Skeletal muscle tissue (tissue), 4 donors: ENCODE results near the gene RGP1. TPM values are rescaled to one million over a fixed set of nuclear protein-coding genes. Genes with fewer than 3 reads are reported as not detected.

Experiments used
- H3K27ac ChIP-seq: one replicate; pipeline ENCODE4 v1.7.0; 2013; ENCODE audit warnings: mild to moderate bottlenecking, low read depth, low read length, inconsistent platforms
- H3K27me3 ChIP-seq, 3 donors: one replicate each; pipeline ENCODE4 v1.7.0; 2013; ENCODE audit warnings: low read length in 3 of 3; ENCODE audit not compliant: control insufficient read depth in 3 of 3, insufficient read depth in 3 of 3
- H3K36me3 ChIP-seq, 3 donors: one replicate each; pipeline ENCODE4 v1.7.0; 2013; ENCODE audit warnings: low read length in 3 of 3; ENCODE audit not compliant: control insufficient read depth in 3 of 3, insufficient read depth in 3 of 3
- H3K4me1 ChIP-seq, 3 donors: one replicate each; pipeline ENCODE4 v1.7.0; 2013; ENCODE audit warnings: low read length in 3 of 3, mild to moderate bottlenecking in 3 of 3; ENCODE audit not compliant: control insufficient read depth in 3 of 3, insufficient read depth in 3 of 3
- H3K4me3 ChIP-seq, 3 donors: one replicate each; pipeline ENCODE4 v1.7.0; 2013; ENCODE audit warnings: low read length in 3 of 3
- H3K9ac ChIP-seq, 3 donors: one replicate each; pipeline ENCODE4 v1.7.0; 2013; ENCODE audit warnings: low read length in 3 of 3, mild to moderate bottlenecking in 3 of 3, moderate library complexity in 2 of 3, low read depth in 1 of 3
- H3K9me3 ChIP-seq, 3 donors: one replicate each; pipeline ENCODE4 v1.7.0; 2013; ENCODE audit warnings: low read length in 3 of 3; ENCODE audit not compliant: control insufficient read depth in 3 of 3
- total RNA-seq: library from RNA; depleted of rRNA; stranded (reverse); fragments of >200 nt; gene quantifications from one replicate; pipeline ENCODE4 v1.2.3, GENCODE V29; 2014
- donor health status: Osteomylitis.

The RGP1 gene
- total RNA-seq, 1 donor from 2014 or later: 7.8 TPM

DNA sequence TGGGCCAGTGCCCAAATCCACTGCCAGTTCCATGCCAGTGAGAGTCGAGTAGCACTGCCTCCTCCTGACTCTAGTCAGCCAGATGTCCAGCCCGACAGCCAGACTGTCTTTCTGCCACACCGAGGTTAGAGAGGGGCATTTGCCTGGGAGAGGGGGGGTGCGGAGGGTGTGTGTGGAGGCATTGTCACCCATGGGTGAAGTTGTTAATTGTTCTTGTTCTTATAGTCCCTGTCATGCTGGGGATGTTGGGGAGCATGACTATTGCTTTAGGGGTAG lies 1.1 kb downstream of the RGP1 start:
- peak overlapping the region; percentile 84 to 91 (median 87) for H3K4me3 ChIP-seq
- H3K27ac ChIP-seq: peak overlapping the region; percentile 92
- peaks cover 49 to 54% (median 53%) of the 10 kb centered on the region in 3 donors for H3K36me3 ChIP-seq
- H3K9me3 ChIP-seq: no peaks in the 10 kb centered on the region
- H3K9ac ChIP-seq: peak overlapping the region; percentile 96 to 97 (median 96)
- H3K27me3 ChIP-seq: no peaks in the 10 kb centered on the region
- peaks cover 41 to 49% (median 46%) of the 10 kb centered on the region in 3 donors for H3K4me1 ChIP-seq

DNA sequence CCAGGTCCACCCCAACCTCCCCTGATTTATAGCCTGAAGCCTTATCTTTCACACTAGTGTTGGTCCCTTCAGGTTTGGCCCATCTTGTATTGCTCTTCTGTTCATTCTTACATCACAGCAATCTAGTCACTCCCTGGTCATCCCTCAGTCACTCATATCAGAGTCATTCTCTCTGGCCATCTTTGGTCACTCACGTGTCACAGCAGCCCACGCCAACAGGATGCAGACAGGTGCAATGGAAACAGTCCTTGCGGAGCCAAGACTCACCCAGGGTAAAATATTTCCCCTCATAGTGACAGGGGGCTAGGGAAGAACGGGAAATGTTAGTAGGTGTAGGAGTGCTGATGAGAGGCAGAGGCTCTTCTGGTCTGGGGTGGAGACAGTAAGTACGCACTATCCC lies 4.4 kb downstream of the RGP1 start:
- H3K4me1 ChIP-seq: peaks cover 28 to 38% (median 36%) of the 10 kb centered on the region in 3 donors
- H3K4me3 ChIP-seq: no peak overlapping the region
- H3K27me3 ChIP-seq: no peaks in the 10 kb centered on the region
- no peaks in the 10 kb centered on the region for H3K9me3 ChIP-seq
- no peak overlapping the region for H3K27ac ChIP-seq
- peaks cover 47 to 54% (median 52%) of the 10 kb centered on the region in 3 donors for H3K36me3 ChIP-seq
- no peak overlapping the region for H3K9ac ChIP-seq

DNA sequence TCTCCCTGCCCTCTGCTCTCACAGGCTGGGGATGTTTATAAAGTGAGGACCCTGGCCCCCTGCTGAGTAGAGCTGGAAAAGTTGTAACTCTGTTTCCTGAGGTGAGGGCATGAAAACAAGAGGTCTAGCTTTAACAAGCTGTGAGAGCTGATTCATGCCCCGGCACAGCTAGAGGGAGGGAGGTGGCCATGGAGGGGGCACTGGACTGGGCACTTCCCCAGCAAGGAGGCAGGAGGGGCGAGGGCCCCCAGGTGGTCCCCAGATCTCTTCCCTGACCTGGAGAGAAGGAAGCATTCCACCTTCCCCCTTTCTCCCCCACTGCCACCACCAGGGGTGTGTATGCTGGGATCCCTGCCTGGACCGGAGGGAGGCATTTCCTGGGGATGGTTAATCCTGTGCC lies 5.2 kb downstream of the RGP1 start, which contains the start of gene MSMP:
MSMP (minus strand) TSS at position 13 of the 400 bp plus-strand sequence. CDS start 147 bp downstream, outside the sequence.
- no peak within 1 kb of the TSS for H3K27ac ChIP-seq
- peaks cover 46 to 54% (median 52%) of the 10 kb centered on the region in 3 donors for H3K36me3 ChIP-seq
- no peak within 1 kb of the TSS for H3K4me3 ChIP-seq
- no peaks in the 10 kb centered on the region for H3K27me3 ChIP-seq
- H3K9me3 ChIP-seq: no peaks in the 10 kb centered on the region
- no peak within 1 kb of the TSS for H3K9ac ChIP-seq
- H3K4me1 ChIP-seq: peaks cover 34 to 38% (median 35%) of the 10 kb centered on the region in 3 donors

DNA sequence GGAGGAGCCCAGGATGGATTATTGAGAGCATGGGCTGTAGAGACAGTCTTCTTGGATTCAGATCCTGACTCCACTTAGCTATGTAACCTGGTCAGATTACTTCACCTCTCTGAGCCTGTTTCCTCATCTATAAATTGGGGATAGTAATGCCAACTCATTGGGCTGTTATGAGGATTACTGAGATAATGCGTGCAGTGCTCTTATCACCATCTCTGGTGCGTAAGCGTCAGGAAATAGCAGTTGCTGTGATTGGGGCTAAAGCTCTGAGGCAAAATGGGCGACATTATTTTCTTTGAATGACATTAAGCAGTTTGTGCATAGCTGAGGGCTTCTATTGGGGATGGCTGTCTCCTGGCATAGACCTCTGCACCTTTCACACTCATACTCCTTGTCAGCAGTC lies 6.0 kb downstream of the RGP1 start:
- peaks cover 27 to 32% (median 27%) of the 10 kb centered on the region in 3 donors for H3K4me1 ChIP-seq
- H3K27me3 ChIP-seq: no peaks in the 10 kb centered on the region
- H3K4me3 ChIP-seq: no peak overlapping the region
- H3K9ac ChIP-seq: no peak overlapping the region
- H3K27ac ChIP-seq: no peak overlapping the region
- no peaks in the 10 kb centered on the region for H3K9me3 ChIP-seq
- peaks cover 46 to 54% (median 51%) of the 10 kb centered on the region in 3 donors for H3K36me3 ChIP-seq

DNA sequence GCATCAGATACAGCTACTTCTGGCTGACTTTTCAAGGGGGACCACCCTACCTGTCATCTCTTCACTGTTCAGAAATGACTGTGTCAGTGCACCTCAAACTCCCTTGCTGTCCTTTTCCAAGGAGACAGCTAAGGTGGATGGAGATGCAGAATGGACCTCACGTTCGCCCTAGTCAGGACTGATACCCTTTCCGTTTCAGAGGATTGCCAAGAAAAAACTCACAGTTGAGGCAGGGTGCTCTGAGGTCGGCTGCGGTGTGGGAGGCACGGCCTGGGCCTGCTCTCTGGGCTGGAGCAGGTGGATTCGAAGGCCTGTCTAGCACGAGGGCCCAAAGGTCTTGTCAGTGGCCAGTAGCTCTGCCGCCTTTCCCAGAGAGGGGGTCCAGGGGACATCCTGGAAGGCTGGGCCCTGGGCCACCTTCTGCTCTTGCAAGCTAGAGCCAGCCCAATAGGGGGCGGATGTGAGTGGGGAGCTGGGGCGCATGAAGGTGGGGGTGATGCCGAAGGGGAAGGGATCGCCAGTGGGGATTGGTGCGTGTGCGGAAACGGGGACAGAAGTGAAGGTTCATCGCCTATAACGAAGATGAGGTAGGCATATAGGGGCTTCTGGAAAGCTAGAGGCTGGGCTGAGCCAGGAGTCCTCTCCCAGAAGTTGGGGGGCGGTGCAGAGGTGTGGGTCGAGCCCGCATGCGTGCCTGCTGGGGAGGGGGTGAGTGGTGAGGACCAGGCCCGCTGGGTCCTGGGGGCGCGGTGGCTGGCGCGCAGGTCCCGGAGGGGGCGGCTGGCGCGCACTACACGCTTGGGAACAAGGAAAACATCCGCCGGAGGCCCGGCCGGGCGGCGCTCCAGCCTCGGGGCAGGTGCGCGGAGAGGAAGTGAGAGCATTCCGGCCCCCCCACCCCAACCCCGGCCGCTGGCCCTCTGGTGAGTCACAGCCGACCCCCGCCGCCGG lies 7.5 kb downstream of the RGP1 start:
- Histone ChIP-seq H3K9me3 (no peaks in the 10 kb centered on the region), H3K9ac (peak overlapping the region; percentile 82 to 92 (median 85)), H3K27ac (peak overlapping the region; percentile 88), H3K27me3 (no peaks in the 10 kb centered on the region), H3K36me3 (peaks cover 35 to 43% (median 38%) of the 10 kb centered on the region in 3 donors), H3K4me3 (peak overlapping the region; percentile 68 to 80 (median 71)), H3K4me1 (peaks cover 17 to 22% (median 20%) of the 10 kb centered on the region in 3 donors)

DNA sequence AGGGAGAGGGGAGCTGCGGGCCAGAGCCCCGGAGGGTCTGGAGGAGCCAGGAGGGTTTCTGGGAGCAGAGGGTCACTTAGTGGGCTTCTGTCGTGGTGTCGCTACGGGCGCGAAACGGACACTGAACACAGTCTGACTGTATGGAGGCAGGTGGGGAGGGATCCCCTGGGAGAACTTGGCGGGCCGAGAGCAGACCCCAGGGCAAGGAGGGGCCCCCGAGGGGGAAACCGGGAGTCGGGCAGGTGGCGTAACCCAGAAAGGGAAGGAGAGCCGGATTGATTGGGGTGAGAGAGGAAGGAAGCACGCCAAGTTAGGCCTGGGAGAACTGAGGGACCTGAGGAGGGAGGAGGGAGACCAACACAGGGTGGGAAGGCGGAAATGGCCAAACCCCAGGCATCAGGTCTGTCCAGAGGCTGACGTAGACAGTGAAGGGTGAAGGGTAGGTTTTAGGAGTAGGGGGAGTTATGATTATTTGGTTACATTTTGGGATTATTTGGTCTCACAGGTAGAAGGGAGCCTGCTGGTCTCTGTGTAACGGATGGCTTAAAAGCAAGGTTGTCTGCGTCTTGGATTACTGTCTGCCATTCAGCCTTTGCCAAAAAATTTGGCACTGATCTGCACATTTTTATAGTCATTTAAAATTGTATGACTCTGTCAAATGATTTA lies 8.3 kb downstream of the RGP1 start:
- no peaks in the 10 kb centered on the region for H3K9me3 ChIP-seq
- H3K27ac ChIP-seq: peak overlapping the region; percentile 88
- H3K27me3 ChIP-seq: no peaks in the 10 kb centered on the region
- peaks cover 27 to 35% (median 30%) of the 10 kb centered on the region in 3 donors for H3K36me3 ChIP-seq
- peak overlapping the region; percentile 82 to 92 (median 85) for H3K9ac ChIP-seq
- peaks cover 17 to 22% (median 20%) of the 10 kb centered on the region in 3 donors for H3K4me1 ChIP-seq
- H3K4me3 ChIP-seq: peak overlapping the region; percentile 68 to 80 (median 70)

DNA sequence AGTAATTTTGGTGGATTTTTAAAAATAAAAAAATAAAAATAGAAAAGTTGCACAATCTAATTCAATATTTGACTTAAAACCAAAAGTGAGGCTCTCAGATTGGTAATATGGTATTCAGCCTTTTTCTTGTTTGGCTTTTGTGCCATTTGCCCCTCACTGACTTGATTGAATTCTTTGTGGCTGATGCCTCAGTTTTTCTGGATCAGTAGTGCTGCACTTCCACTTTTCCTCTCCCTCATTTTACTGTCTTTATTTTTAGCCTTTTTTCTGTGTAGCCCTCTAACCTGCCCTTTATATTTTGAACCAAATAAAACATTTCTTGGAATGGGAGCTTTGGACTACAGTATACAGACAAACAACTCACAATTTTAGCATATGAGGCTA lies 8.8 kb downstream of the RGP1 start:
- no peaks in the 10 kb centered on the region for H3K9me3 ChIP-seq
- H3K36me3 ChIP-seq: peaks cover 22 to 30% (median 25%) of the 10 kb centered on the region in 3 donors
- H3K4me3 ChIP-seq: no peak overlapping the region
- H3K27me3 ChIP-seq: no peaks in the 10 kb centered on the region
- no peak overlapping the region for H3K9ac ChIP-seq
- peak overlapping the region; percentile 88 for H3K27ac ChIP-seq
- peaks cover 17 to 22% (median 20%) of the 10 kb centered on the region in 3 donors for H3K4me1 ChIP-seq

DNA sequence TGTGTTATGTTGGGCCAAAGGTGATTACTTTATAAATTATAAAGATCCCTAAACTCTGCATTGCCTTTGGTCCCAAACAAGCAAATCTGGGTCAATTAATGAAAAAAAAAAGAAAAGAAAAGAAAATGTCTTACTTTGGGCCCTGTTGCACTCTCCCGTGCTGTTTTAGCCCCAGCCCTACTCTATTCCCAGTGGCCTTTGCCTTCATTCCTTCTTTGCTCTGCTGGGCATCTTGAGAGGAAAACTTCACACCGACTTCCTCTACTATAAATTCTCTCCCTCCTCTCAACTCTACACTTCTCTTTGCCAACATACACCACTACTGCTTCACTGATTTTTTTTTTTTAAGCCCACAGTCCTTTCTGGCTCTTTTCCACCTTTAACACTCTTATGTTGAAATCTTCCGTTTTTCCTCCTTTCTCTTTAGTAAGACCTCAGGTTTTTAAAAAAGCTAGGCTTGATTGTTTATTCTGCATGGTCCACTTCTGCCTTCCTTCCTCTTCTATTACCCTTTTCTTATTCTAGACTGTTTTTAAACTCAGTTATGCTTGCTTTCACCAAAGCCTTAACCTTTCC lies 9.5 kb downstream of the RGP1 start:
- peaks cover 17 to 22% (median 20%) of the 10 kb centered on the region in 3 donors for H3K4me1 ChIP-seq
- H3K36me3 ChIP-seq: peaks cover 16 to 23% (median 18%) of the 10 kb centered on the region in 3 donors
- no peak overlapping the region for H3K4me3 ChIP-seq
- H3K9me3 ChIP-seq: no peaks in the 10 kb centered on the region
- no peak overlapping the region for H3K9ac ChIP-seq
- no peaks in the 10 kb centered on the region for H3K27me3 ChIP-seq
- no peak overlapping the region for H3K27ac ChIP-seq

DNA sequence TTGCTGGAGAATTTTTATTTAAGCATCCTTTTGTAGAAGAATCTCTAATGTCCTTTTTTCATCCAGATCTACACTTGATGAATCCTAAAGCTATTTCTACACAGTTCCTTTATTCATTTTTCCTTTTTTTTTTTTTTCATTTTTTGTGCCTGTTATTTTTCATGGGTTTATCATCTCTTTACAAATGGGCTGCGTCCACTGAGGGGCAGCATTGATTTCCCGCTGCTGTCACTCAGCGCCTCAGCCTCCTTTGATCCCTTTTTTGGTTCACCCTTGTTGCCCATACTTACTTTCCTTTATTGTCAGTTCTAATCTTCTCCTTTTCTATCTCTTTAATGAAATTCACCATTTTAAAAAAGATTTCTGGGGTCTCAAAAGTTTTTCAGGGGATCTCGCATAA lies 10.7 kb downstream of the RGP1 start:
- H3K9ac ChIP-seq: no peak overlapping the region
- H3K36me3 ChIP-seq: peaks cover 5 to 11% (median 6%) of the 10 kb centered on the region in 3 donors
- H3K27ac ChIP-seq: no peak overlapping the region
- no peaks in the 10 kb centered on the region for H3K27me3 ChIP-seq
- H3K4me3 ChIP-seq: no peak overlapping the region
- no peaks in the 10 kb centered on the region for H3K9me3 ChIP-seq
- H3K4me1 ChIP-seq: peaks cover 16 to 22% (median 17%) of the 10 kb centered on the region in 3 donors
